GM06990 (cell line): ENCODE data around the gene JAML.

Experiments used
- DNase-seq: peaks from one replicate; pipeline ENCODE4 v3.0.0-alpha.2; 2011; ENCODE audit not compliant: insufficient read length; ENCODE audit errors: extremely low read depth
- H3K27me3 ChIP-seq: replicated peaks from 2 replicates; pipeline ENCODE4 v1.6.0; 2011; ENCODE audit warnings: low read length; ENCODE audit not compliant: control insufficient read depth, insufficient read depth
- H3K36me3 ChIP-seq: 2 replicates; pipeline ENCODE4 v1.5.1; 2011; ENCODE audit warnings: low read length; ENCODE audit not compliant: control insufficient read depth, insufficient read depth
- H3K4me3 ChIP-seq: replicated peaks from 2 replicates; pipeline ENCODE4 v1.5.1; 2011; ENCODE audit warnings: low read depth, mild to moderate bottlenecking, control low read depth, low read length
- CTCF ChIP-seq: IDR thresholded peaks from 2 replicates; pipeline ENCODE4 v1.5.1; 2011; ENCODE audit warnings: low read length, control low read depth, mild to moderate bottlenecking, inconsistent platforms; ENCODE audit not compliant: insufficient read depth, poor library complexity, severe bottlenecking

JAML gene

DNA sequence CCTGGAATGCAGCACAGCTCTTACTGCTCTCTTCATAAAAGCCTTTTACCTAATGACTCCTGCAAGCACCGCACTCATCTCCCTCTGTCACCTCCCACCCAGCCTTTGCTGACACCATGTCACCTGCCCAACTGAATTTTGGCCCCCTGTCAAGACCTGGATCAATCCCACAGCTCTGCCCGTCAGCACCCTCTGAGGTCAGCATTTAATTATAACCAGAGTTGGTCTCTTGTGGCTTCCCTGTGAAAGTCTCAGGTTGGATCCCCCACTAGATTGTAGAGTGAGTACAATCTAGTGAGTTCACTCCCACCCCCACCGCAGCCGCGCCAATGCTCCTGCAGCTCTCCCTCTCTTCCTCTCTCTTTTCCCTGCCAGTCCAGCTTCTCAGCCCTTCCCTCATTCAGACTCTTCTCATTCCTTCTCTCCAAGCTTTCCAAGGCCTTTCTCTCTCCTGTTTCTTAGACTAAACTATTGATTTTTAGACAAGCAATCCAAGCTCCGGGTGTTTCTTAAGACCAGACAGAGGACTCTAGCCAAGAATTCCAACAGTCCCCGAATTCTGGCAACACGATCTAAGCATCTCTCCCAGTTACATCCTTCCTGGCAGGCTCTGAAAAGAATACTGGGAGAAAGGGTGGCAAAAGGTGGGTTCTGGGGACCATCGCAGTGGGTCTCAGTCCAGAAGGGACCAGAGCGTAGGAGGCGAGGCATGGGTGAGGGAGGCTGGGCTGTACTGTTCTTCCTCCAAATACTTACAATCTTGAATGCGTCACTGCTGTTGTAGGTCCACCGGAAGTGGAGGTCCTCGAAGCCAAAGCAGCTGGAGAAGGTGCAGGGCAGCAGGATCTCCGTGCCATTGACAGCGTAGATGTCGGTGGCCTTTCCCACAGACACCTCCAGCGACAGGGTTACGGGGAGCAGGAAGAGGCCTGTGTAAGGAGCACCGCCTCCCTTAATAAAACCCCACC, 80.2 kb downstream of the JAML start:
- Histone ChIP-seq H3K4me3 (no peak overlapping the region), H3K27me3 (peaks cover 7% of the 10 kb centered on the region), H3K36me3 (no peaks in the 10 kb centered on the region)
- no peak for DNase-seq
- no peak for TF ChIP-seq CTCF
